Stimulated activated CD4-positive, alpha-beta T cell treated with anti-CD3 and anti-CD28 coated beads, Interleukin-15, amount 100 ng/mL, for 24 hours (primary cell): ENCODE measurements around the gene SYNGR1.

Experiments
- DNase-seq: peaks from one replicate; pipeline ENCODE4 v3.0.0-alpha.2; 2020

SYNGR1 gene

DNA sequence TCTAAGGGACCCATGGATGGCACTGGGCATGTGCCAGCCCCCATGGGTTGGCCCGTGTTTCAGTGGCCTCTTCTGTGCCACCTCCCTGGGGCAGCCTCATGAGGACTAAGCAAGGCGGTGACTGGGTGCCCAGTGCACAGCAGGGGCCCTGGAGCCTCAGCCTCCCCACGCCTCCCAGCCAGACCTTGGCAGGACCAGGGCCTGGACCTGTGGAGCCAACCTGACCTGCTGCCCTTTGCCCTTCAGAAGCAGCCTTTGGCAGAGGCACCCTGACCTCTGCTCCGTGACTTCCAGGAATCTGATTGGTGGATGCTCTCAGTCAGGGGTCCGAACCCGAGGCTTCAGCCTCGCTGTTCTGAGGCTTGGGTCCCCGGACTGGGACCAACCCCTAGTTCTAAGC lies 25.0 kb downstream of the SYNGR1 start:
- no peak for DNase-seq

GRCh38 chr22:39375646-39376045 lies 25.9 kb downstream of the SYNGR1 start:
- DNase-seq: no peak

DNA sequence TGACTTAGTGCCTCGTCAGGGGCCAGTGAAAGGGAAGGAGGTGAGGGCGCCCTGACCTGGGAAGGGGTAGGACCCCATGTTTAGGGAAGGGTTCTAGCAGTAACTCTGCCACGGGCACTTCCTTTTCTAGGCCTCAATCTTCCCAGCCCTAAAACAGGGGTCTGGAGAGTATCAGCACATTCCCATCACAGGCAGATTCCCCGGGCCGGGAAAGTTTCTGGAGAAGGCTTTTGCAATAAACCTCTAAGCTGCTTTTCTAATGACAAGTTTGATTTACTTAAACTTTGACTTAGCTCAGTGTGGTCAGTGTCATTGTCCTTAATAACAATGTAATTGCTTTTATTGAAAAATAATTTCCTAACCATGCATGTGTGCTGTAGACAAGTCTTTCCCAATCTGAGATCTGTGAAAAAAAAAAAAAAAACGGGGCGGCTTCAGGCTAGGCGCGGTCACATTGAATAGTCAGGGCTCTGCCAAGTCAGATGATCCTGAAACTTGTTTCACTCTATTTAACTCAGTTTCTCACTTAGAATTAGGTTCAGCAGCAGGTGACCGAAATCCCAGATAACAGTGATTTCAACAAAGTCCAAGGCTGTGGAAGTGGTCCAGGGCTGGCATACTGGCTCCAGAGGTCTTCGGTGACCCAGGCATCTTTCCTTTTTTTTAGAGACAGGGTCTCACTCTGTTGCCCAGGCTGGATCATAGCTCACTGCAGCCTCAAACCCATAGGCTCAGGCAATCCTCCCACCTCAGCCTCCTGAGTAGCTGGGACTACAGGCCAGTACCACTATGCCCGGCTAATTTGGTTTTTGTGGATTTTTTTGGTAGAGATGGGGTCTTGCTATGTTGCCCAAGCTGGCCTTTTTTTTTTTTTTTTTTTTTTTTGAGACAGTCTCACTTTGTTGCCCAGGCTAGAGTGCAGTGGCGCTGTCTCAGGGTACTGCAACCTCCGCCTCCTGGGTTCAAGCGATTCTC lies 30.3 kb downstream of the SYNGR1 start:
- no peak for DNase-seq

GRCh38 chr22:39381009-39381755 lies 31.4 kb downstream of the SYNGR1 start:
- no peak for DNase-seq

DNA sequence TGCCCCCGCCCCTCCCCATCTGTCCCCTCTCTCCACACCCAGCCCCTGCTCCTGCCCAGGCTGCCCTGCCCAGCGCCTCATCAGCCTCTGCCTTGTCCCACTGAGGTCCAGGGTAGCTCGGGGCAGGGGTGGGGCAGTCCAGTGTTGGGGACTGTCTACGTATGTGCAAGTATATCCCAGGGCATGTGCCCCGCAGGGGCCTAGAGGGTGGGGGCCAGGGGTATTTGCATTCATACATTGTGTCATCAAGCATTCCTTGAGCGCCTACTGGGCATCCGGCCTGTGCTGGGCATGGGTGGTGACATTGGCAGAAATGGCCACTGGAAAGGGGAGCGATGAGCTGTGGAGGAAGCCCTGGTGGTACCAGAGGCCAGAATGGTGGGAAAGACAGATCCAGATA lies 32.1 kb downstream of the SYNGR1 start:
- no peak for DNase-seq

GRCh38 chr22:39382410-39382809 lies 32.6 kb downstream of the SYNGR1 start:
- DNase-seq: no peak

- DNase-seq: no peak
Measured at GRCh38 chr22:39383841-39384625, 34.2 kb downstream of the SYNGR1 start.

GRCh38 chr22:39384750-39385480 lies 35.1 kb downstream of the SYNGR1 start:
- DNase-seq: no peak

DNA sequence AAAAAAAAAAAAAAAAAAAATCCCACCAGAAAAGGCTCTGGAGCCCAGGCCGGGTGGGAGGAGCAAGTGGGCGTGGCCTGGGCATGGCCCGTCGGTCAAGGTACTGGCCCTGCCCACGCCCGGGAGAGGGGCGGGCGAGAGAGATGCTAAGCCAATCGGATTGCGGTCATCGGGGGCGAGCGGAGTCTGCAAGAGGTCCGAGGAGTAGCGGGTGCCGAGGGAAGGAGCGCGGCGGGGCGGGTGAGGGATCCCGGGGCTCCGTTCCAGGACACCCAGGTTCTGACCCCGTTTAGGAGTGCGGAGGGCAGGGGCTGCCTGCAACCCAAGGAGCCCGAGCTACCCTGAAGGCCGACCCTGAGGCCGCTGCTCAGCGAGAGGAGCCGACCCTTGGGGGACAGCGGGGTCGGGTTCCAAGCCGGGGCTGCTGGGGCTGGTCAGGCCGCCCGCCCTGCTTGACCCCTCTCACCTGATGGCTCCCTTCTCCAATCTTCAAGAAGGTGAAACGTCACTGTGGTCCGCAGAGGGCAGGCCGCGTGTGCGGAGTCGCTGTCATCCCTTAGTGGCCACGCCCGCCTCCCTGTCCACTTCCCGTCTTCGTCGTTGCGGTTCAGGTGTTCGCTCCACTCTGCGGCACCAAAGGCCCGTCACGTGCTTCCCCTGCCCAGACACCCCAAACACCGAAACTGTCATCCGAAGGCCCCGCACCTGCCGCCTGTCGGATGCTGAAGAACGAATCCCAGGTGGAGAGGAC lies 38.6 kb downstream of the SYNGR1 start:
- peak; percentile 81 for DNase-seq

- DNase-seq: no peak
Measured at GRCh38 chr22:39389420-39389819, 39.6 kb downstream of the SYNGR1 start.

GRCh38 chr22:39392341-39392948 lies 42.7 kb downstream of the SYNGR1 start:
- no peak for DNase-seq

DNA sequence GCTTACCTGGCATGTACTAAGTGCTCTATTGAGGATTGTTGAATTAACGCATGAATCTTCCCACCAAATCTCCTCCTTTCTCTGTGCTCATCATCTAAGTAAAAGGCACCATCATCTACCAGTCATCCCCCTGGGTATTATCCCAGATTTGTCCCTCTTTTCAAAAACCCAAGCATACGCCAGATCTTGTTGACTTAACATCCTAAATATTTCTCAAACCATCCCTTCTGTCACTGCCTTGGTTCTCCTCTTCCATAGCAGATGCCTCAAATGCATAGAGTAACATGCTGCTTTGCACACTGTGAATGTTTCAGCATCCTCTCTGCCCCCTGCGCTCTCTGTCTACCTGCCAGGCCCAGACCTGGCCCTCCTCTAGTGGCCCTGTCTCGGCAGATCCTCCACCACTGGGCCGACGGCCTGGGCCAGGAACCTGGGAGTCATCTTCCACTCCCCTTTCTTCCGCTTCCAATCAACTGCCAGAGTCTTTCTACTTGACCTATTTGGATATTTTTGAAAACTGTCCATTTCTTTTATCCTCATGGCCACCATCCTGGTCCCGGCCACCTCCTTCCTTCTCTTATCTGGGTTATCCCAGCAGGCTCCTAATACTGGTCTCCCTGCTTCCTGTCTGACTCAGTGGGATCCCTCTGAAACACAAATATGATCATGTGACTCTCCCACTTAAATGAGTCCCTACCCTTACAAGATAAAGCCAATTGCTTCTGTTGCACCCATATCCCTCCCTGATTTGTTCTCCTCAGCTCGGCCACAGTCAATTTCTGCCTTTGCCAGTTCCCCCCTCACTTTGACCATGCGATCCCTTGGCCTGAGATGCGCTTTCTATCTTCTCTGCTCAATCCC lies 46.4 kb downstream of the SYNGR1 start:
- DNase-seq: no peak

DNA sequence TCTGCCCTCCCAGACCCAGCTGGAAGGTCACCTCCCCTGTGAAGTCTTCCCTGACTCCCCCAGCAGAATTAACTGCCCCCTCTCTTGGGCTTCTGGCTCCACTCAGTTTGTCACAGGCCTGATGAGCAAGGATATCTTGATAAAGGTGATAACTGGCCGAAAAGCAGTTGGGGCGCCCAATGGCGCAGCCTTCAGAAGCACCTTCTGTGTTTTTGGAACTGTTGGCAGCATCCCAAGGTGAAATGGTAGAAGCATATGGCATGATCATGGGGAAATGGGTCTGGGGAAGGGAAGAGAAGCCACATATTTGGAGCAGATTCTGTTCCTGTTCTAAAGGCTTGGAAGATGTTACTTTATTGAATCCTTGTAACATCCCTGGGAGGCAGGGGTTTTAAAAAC lies 47.0 kb downstream of the SYNGR1 start:
- DNase-seq: no peak

- no peak for DNase-seq
Measured at GRCh38 chr22:39401301-39401631, 51.5 kb downstream of the SYNGR1 start.

GRCh38 chr22:39405346-39406085 lies 55.7 kb downstream of the SYNGR1 start:
- peak; percentile 45 for DNase-seq

GRCh38 chr22:39408173-39408572 lies 58.4 kb downstream of the SYNGR1 start:
- DNase-seq: no peak

GRCh38 chr22:39408807-39409206 lies 59.0 kb downstream of the SYNGR1 start:
- DNase-seq: no peak

- DNase-seq: no peak
Measured at GRCh38 chr22:39409516-39410029, 59.8 kb downstream of the SYNGR1 start.

- DNase-seq: no peak
Measured at GRCh38 chr22:39410264-39410663, 60.5 kb downstream of the SYNGR1 start.
